HepG2 (cell line): ENCODE measurements around the gene YIF1A. TPM values are rescaled to one million over a fixed set of nuclear protein-coding genes. Genes with fewer than 3 reads are reported as not detected.
A peak's percentile ranks its signal among the peaks of the same experiment; 100 is the strongest.

Source experiments
- CBX2 ChIP-seq, 2 experiments: fragments of 200-600 bp in 1 of 2; sonication (generic); formaldehyde crosslinking in 1 of 2; IDR thresholded peaks; 2 replicates each; pipeline versions ENCODE4 v1.7.0 to v1.8.1; 2018 to 2022; ENCODE audit warnings: low read depth in 2 of 2, low read length in 1 of 2, mild to moderate bottlenecking in 1 of 2, missing genetic modification reagents in 1 of 2
- CCAR2 ChIP-seq: fragments of 200-400 bp; formaldehyde crosslinking; optimal IDR thresholded peaks from 2 replicates; pipeline ENCODE3; 2018; ENCODE audit warnings: low read depth, mild to moderate bottlenecking, low read length, moderate library complexity
- KAT7 ChIP-seq: IDR thresholded peaks from 2 replicates; pipeline ENCODE4 v1.6.1; 2018; ENCODE audit warnings: borderline replicate concordance, missing compliant biosample characterization
- RBM39 ChIP-seq: fragments of 200-400 bp; formaldehyde crosslinking; IDR thresholded peaks from one replicate; pipeline ENCODE4 v1.6.1; 2018; ENCODE audit warnings: antibody characterized with exemption, mild to moderate bottlenecking, low read depth, low read length; ENCODE audit not compliant: poor library complexity, severe bottlenecking
- RNF2 ChIP-seq: fragments of 450-650 bp; conservative IDR thresholded peaks from 2 replicates; pipeline ENCODE4 v1.6.1; 2016; ENCODE audit warnings: low read depth
- ZNF335 ChIP-seq: sonication (generic); formaldehyde crosslinking; IDR thresholded peaks from 2 replicates; pipeline ENCODE4 v1.4.0; 2020; ENCODE audit warnings: missing genetic modification reagents
- ZNF766 ChIP-seq: sonication (generic); formaldehyde crosslinking; IDR thresholded peaks from 2 replicates; pipeline ENCODE4 v1.5.0; 2020; ENCODE audit warnings: missing genetic modification reagents, borderline replicate concordance
- ZNF83 ChIP-seq: sonication (generic); formaldehyde crosslinking; IDR thresholded peaks from 2 replicates; pipeline ENCODE4 v1.4.0; 2020; ENCODE audit warnings: missing genetic modification reagents, mild to moderate bottlenecking, borderline replicate concordance
- polyA plus RNA-seq, 8 experiments: library from polyadenylated mRNA; depleted of rRNA in 3 of 8; stranded (reverse) in 7 of 8; unstranded in 1 of 8; fragments of >200 nt; fragmentation: Illumina TruSeq in 4 of 8; extraction: Trizol in 4 of 8; gene quantifications; 2 replicates each; pipeline versions ENCODE4 v1.2.1 to v1.2.3, GENCODE V29; 2011 to 2016; ENCODE audit warnings: low read depth in 4 of 8, missing spikeins in 1 of 8, mixed read lengths in 1 of 8; ENCODE audit not compliant: insufficient read depth in 1 of 8
- total RNA-seq, 5 experiments: library from RNA; depleted of rRNA; stranded (reverse); fragments of >200 nt; fragmentation: Illumina TruSeq; extraction: Trizol; gene quantifications; 2 replicates each; pipeline ENCODE4 v1.2.3, GENCODE V29; 2016; ENCODE audit warnings: low read depth in 1 of 5
- TF ChIP-seq, protein P1 (sequence below): sonication (generic); formaldehyde crosslinking; IDR thresholded peaks from 2 replicates; pipeline ENCODE4 v1.4.0; 2020; ENCODE audit warnings: missing genetic modification reagents
- TF ChIP-seq, protein P2 (sequence below): sonication (generic); formaldehyde crosslinking; IDR thresholded peaks from 2 replicates; pipeline ENCODE4 v1.4.0; 2020; ENCODE audit warnings: mild to moderate bottlenecking, missing genetic modification reagents
- TF ChIP-seq, protein P3 (sequence below): sonication (generic); formaldehyde crosslinking; IDR thresholded peaks from 2 replicates; pipeline ENCODE4 v1.8.0; 2022; ENCODE audit warnings: missing genetic modification reagents, low read depth, mild to moderate bottlenecking, borderline replicate concordance
- TF ChIP-seq, protein P4 (sequence below): sonication (generic); formaldehyde crosslinking; conservative IDR thresholded peaks from 2 replicates; pipeline ENCODE4 v1.5.0; 2020; ENCODE audit warnings: missing genetic modification reagents
- TF ChIP-seq, protein P5 (sequence below): sonication (generic); formaldehyde crosslinking; IDR thresholded peaks from 2 replicates; pipeline ENCODE4 v1.9.0; 2021; ENCODE audit warnings: missing genetic modification reagents, borderline replicate concordance
- TF ChIP-seq, protein P6 (sequence below): sonication (generic); formaldehyde crosslinking; IDR thresholded peaks from 2 replicates; pipeline ENCODE4 v1.4.0; 2020; ENCODE audit warnings: low read depth, missing genetic modification reagents

The YIF1A gene
- total and polyA plus RNA-seq, 2 of the 13 experiments (the other 11 are each of a cell fraction or from before 2014, with no cell fraction given), result 133 to 145 TPM

DNA sequence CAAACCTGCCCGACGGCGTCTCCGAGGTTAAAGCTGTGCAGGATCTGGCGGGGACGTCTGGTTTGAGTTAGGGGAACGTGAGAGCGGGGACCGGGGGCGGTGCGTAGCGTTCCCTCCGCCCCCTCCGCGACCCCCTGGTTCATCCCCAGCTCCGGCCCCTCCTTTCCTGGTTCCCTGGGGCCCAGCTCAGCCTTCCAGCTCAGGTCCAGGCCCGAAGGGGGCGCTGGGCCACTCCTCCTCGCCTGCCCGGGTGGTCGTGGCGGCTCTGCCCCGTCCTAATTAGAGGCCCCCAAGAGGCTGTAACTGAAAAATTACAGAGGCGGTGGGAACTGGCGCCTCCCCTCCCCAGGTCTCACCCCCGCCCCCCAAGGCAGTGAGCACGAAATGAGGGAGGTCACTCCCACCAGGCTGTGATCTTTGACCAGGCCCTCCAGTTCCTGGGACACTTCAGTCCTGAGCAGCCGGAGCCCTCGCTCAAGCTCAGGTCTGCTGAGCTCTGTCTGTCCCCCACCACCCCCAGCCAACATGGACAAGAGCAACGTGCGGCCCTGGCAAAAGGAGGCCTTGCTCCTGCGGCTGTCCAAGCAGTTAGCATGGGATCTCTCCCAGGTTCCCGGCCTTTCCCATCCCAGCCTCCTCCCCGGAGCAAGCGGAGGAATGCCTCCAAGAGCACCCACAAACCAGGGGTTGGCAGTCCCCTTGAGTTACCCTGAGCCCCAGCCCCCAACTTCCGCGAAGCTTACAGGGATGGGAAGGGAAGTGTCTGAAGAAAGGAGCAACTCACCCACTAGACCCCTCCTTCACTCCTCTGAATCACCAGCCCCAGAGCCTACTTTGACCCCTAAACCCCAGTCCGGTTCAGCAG, 24.6 kb upstream of the YIF1A start (continued):
- no peak for TF ChIP-seq KAT7
- no peak for TF ChIP-seq ZNF335 (CRISPR knock-in tag)
- TF ChIP-seq, protein P1, sequence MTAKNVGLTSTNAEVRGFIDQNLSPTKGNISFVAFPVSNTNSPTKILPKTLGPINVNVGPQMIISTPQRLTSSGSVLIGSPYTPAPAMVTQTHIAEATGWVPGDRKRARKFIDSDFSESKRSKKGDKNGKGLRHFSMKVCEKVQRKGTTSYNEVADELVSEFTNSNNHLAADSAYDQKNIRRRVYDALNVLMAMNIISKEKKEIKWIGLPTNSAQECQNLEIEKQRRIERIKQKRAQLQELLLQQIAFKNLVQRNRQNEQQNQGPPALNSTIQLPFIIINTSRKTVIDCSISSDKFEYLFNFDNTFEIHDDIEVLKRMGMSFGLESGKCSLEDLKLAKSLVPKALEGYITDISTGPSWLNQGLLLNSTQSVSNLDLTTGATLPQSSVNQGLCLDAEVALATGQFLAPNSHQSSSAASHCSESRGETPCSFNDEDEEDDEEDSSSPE (CRISPR knock-in tag), result 0 out of 2 replicates have a peak, but pooled peaks have one; percentile 38
- TF ChIP-seq CBX2 (IDR thresholded peaks at IDR 0.05; ENCODE audit: low read depth, low read length), result no peak
- TF ChIP-seq CBX2 (CRISPR knock-in tag; IDR thresholded peaks at IDR 0.05; ENCODE audit: low read depth), result no peak
- TF ChIP-seq ZNF766 (CRISPR knock-in tag), result no peak
- TF ChIP-seq, protein P2, sequence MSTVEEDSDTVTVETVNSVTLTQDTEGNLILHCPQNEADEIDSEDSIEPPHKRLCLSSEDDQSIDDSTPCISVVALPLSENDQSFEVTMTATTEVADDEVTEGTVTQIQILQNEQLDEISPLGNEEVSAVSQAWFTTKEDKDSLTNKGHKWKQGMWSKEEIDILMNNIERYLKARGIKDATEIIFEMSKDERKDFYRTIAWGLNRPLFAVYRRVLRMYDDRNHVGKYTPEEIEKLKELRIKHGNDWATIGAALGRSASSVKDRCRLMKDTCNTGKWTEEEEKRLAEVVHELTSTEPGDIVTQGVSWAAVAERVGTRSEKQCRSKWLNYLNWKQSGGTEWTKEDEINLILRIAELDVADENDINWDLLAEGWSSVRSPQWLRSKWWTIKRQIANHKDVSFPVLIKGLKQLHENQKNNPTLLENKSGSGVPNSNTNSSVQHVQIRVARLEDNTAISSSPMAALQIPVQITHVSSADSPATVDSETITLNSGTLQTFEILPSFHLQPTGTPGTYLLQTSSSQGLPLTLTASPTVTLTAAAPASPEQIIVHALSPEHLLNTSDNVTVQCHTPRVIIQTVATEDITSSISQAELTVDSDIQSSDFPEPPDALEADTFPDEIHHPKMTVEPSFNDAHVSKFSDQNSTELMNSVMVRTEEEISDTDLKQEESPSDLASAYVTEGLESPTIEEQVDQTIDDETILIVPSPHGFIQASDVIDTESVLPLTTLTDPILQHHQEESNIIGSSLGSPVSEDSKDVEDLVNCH (CRISPR knock-in tag), result no peak
- TF ChIP-seq, protein P3, sequence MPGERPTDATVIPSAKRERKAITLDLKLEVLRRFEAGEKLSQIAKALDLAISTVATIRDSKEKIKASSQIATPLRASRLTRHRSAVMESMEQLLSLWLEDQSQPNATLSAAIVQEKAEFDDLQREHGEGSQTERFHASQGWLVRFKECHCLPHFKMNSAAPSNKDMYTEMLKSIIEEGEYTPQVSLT (CRISPR knock-in tag), result no peak
- no peak for TF ChIP-seq CCAR2
- TF ChIP-seq, protein P4, sequence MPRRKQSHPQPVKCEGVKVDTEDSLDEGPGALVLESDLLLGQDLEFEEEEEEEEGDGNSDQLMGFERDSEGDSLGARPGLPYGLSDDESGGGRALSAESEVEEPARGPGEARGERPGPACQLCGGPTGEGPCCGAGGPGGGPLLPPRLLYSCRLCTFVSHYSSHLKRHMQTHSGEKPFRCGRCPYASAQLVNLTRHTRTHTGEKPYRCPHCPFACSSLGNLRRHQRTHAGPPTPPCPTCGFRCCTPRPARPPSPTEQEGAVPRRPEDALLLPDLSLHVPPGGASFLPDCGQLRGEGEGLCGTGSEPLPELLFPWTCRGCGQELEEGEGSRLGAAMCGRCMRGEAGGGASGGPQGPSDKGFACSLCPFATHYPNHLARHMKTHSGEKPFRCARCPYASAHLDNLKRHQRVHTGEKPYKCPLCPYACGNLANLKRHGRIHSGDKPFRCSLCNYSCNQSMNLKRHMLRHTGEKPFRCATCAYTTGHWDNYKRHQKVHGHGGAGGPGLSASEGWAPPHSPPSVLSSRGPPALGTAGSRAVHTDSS (CRISPR knock-in tag), result no peak
- TF ChIP-seq, protein P5, sequence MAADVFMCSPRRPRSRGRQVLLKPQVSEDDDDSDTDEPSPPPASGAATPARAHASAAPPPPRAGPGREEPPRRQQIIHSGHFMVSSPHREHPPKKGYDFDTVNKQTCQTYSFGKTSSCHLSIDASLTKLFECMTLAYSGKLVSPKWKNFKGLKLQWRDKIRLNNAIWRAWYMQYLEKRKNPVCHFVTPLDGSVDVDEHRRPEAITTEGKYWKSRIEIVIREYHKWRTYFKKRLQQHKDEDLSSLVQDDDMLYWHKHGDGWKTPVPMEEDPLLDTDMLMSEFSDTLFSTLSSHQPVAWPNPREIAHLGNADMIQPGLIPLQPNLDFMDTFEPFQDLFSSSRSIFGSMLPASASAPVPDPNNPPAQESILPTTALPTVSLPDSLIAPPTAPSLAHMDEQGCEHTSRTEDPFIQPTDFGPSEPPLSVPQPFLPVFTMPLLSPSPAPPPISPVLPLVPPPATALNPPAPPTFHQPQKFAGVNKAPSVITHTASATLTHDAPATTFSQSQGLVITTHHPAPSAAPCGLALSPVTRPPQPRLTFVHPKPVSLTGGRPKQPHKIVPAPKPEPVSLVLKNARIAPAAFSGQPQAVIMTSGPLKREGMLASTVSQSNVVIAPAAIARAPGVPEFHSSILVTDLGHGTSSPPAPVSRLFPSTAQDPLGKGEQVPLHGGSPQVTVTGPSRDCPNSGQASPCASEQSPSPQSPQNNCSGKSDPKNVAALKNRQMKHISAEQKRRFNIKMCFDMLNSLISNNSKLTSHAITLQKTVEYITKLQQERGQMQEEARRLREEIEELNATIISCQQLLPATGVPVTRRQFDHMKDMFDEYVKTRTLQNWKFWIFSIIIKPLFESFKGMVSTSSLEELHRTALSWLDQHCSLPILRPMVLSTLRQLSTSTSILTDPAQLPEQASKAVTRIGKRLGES (CRISPR knock-in tag), result no peak
- TF ChIP-seq, protein P6, sequence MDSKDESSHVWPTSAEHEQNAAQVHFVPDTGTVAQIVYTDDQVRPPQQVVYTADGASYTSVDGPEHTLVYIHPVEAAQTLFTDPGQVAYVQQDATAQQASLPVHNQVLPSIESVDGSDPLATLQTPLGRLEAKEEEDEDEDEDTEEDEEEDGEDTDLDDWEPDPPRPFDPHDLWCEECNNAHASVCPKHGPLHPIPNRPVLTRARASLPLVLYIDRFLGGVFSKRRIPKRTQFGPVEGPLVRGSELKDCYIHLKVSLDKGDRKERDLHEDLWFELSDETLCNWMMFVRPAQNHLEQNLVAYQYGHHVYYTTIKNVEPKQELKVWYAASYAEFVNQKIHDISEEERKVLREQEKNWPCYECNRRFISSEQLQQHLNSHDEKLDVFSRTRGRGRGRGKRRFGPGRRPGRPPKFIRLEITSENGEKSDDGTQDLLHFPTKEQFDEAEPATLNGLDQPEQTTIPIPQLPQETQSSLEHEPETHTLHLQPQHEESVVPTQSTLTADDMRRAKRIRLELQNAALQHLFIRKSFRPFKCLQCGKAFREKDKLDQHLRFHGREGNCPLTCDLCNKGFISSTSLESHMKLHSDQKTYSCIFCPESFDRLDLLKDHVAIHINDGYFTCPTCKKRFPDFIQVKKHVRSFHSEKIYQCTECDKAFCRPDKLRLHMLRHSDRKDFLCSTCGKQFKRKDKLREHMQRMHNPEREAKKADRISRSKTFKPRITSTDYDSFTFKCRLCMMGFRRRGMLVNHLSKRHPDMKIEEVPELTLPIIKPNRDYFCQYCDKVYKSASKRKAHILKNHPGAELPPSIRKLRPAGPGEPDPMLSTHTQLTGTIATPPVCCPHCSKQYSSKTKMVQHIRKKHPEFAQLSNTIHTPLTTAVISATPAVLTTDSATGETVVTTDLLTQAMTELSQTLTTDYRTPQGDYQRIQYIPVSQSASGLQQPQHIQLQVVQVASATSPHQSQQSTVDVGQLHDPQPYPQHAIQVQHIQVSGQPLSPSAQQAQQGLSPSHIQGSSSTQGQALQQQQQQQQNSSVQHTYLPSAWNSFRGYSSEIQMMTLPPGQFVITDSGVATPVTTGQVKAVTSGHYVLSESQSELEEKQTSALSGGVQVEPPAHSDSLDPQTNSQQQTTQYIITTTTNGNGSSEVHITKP (CRISPR knock-in tag), result no peak
- no peak for TF ChIP-seq RBM39
- no peak for TF ChIP-seq RNF2
- TF ChIP-seq ZNF83, result no peak
